ENCODE results near the gene LMO7.

- no peak for TF ChIP-seq CTCF (IDR thresholded peaks at IDR 0.05; ENCODE audit: poor library complexity)
- TF ChIP-seq EZH2 (IDR thresholded peaks at IDR 0.05; ENCODE audit: borderline replicate concordance), result no peak
- TF ChIP-seq EZH2phosphoT487 (IDR thresholded peaks at IDR 0.05; ENCODE audit: low read depth, severe bottlenecking, unreplicated experiment), result no peak
Measured at GRCh38 chr13:75603038-75603437, 33.1 kb upstream of the LMO7 start.
